ENCODE measurements around the gene RPRD1B.

DNA sequence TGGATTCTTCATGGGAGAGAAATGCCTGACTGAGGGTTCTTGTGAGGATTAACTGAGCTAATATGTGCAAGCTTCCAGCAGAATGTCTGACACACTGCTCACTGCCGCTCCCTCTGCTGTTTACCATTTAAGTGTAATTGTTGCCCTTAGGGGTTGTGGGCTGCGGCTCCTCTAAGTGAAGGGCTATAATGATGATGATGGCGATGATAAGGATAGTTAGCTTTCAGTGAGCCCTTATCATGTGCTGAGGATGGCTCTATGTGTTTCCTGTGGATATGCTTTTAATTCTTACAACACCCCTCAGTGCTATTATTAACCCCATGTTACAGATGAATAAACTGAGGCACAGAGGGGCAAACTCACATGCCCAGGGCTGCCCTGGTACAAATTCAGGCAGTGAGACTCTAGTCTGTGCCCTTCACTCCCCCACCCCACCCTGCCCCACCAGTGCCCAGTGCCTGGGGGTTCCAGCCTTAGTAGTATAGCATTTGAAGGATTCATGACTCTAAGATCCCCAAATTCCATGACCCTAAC lies 98.1 kb downstream of the RPRD1B start:
- TF ChIP-seq, protein P1, sequence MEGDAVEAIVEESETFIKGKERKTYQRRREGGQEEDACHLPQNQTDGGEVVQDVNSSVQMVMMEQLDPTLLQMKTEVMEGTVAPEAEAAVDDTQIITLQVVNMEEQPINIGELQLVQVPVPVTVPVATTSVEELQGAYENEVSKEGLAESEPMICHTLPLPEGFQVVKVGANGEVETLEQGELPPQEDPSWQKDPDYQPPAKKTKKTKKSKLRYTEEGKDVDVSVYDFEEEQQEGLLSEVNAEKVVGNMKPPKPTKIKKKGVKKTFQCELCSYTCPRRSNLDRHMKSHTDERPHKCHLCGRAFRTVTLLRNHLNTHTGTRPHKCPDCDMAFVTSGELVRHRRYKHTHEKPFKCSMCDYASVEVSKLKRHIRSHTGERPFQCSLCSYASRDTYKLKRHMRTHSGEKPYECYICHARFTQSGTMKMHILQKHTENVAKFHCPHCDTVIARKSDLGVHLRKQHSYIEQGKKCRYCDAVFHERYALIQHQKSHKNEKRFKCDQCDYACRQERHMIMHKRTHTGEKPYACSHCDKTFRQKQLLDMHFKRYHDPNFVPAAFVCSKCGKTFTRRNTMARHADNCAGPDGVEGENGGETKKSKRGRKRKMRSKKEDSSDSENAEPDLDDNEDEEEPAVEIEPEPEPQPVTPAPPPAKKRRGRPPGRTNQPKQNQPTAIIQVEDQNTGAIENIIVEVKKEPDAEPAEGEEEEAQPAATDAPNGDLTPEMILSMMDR (IDR thresholded peaks at IDR 0.05) = no peak
- TF ChIP-seq POLR2A (IDR thresholded peaks at IDR 0.05) = no peak
